HG02678 (cell line): ENCODE data around the gene TIMM8A.

Experiments
- ATAC-seq: cut with Tn5 transposase; IDR thresholded peaks from one replicate; pipeline ENCODE4 v1.9.1; 2021; ENCODE audit warnings: mild to moderate bottlenecking, moderate library complexity; ENCODE audit not compliant: unreplicated experiment

Gene TIMM8A

GRCh38 chrX:101348452-101349192, at the start of gene TIMM8A:
Gene TIMM8A (minus strand): TSS chrX:101348742. CDS start chrX:101348664, 78 bp downstream.
- peak; percentile 99 for ATAC-seq

- ATAC-seq, result no peak
Measured at GRCh38 chrX:101397779-101398178, 49.2 kb upstream of the TIMM8A start.

GRCh38 chrX:101395789-101396188, 47.2 kb upstream of the TIMM8A start:
- no peak for ATAC-seq

- ATAC-seq, result no peak
Measured at GRCh38 chrX:101394372-101394771, 45.8 kb upstream of the TIMM8A start.

- ATAC-seq, result no peak
Measured at GRCh38 chrX:101393530-101394305, 45.2 kb upstream of the TIMM8A start.

GRCh38 chrX:101391831-101392230, 43.3 kb upstream of the TIMM8A start:
- no peak for ATAC-seq

GRCh38 chrX:101390664-101391525, 42.4 kb upstream of the TIMM8A start, which contains the start of gene RPL36A:
Gene RPL36A (plus strand): TSS chrX:101391011. CDS start chrX:101391044, 33 bp downstream.
- ATAC-seq, result peak; percentile 83

- no peak for ATAC-seq
Measured at GRCh38 chrX:101388604-101389003, 40.1 kb upstream of the TIMM8A start.

GRCh38 chrX:101386542-101386885, 38.0 kb upstream of the TIMM8A start:
- ATAC-seq, result no peak

- ATAC-seq, result peak; percentile 63
Measured at GRCh38 chrX:101385795-101386541, 37.4 kb upstream of the TIMM8A start, which contains the start of gene BTK. Gene BTK (minus strand): TSS chrX:101386191. CDS start chrX:101375284, 10,907 bp downstream.

GRCh38 chrX:101385026-101385684, 36.6 kb upstream of the TIMM8A start:
- no peak for ATAC-seq

GRCh38 chrX:101383679-101384205, 35.2 kb upstream of the TIMM8A start:
- peak; percentile 71 for ATAC-seq

- no peak for ATAC-seq
Measured at GRCh38 chrX:101377547-101377946, 29.0 kb upstream of the TIMM8A start.

GRCh38 chrX:101370888-101371504, 22.5 kb upstream of the TIMM8A start:
- ATAC-seq, result peak; percentile 62

GRCh38 chrX:101369687-101370086, 21.1 kb upstream of the TIMM8A start:
- no peak for ATAC-seq

GRCh38 chrX:101368800-101369199, 20.3 kb upstream of the TIMM8A start:
- no peak for ATAC-seq

GRCh38 chrX:101365301-101365795, 16.8 kb upstream of the TIMM8A start:
- no peak for ATAC-seq

GRCh38 chrX:101362757-101363156, 14.2 kb upstream of the TIMM8A start:
- no peak for ATAC-seq

- ATAC-seq, result no peak
Measured at GRCh38 chrX:101362116-101362515, 13.6 kb upstream of the TIMM8A start.
